Kidney epithelial cell (primary cell): ENCODE data around the gene EEF2K. TPM values are rescaled to one million over a fixed set of nuclear protein-coding genes. Genes with fewer than 3 reads are reported as not detected.

Experiments used
- DNase-seq: peaks from one replicate; pipeline ENCODE4 v3.0.0-alpha.2; 2010; ENCODE audit warnings: low read depth
- H3K27me3 ChIP-seq: 2 replicates; pipeline ENCODE4 v1.6.0; 2011; ENCODE audit warnings: low read length; ENCODE audit not compliant: control insufficient read depth, insufficient read depth
- H3K36me3 ChIP-seq: 2 replicates; pipeline ENCODE4 v1.5.1; 2011; ENCODE audit warnings: low read length; ENCODE audit not compliant: control insufficient read depth, insufficient read depth
- H3K4me3 ChIP-seq: 2 replicates; pipeline ENCODE4 v1.5.1; 2011; ENCODE audit warnings: low read depth, mild to moderate bottlenecking, control low read depth, low read length
- total RNA-seq: library from RNA; depleted of rRNA; stranded (reverse); fragments of >200 nt; gene quantifications from 2 replicates; pipeline ENCODE4 v1.2.3, GENCODE V29; 2015
- TF ChIP-seq, protein P1 (sequence below): IDR thresholded peaks from 2 replicates; pipeline ENCODE4 v1.5.1; 2011; ENCODE audit warnings: mild to moderate bottlenecking, moderate library complexity, low read length, control low read depth, inconsistent platforms; ENCODE audit not compliant: insufficient read depth, poor library complexity, severe bottlenecking

EEF2K gene
- total RNA-seq, 1 donor from 2014 or later: 6.8 TPM

DNA sequence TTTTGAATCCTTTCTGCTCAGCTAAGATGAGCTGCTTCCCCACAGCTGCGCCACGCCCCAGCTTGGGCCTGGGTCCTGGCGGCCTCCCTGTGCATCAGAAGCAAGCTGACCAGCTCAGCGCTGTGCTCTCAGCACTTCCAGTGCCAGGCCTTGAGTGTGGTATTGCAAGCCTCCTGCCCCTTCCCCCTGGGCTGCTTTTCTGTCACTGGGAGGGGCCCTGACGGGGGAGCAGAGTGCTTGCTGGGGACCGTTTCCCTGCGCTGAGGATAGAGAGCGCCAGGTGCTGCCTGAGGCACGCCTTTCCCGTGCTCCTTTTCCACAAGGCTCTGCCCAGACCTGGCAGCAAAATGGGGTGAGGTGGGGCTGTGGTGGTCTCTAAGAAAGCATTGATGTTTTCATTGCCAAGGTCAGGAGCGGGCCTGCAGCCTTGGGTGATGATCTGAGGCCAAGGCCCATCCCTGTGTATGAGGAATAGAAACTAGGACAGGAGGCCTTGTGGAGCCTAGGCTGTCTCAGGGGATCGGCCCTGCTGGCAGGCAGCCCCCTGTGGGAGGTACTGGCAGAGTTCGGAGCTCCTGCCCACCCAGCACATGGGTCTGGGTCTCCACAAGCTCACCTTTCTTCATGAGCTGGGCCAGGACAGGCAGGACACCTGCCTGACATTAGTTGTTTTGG, 120.8 kb downstream of the EEF2K start:
- peaks cover 2% of the 10 kb centered on the region for H3K36me3 ChIP-seq
- TF ChIP-seq, protein P1, sequence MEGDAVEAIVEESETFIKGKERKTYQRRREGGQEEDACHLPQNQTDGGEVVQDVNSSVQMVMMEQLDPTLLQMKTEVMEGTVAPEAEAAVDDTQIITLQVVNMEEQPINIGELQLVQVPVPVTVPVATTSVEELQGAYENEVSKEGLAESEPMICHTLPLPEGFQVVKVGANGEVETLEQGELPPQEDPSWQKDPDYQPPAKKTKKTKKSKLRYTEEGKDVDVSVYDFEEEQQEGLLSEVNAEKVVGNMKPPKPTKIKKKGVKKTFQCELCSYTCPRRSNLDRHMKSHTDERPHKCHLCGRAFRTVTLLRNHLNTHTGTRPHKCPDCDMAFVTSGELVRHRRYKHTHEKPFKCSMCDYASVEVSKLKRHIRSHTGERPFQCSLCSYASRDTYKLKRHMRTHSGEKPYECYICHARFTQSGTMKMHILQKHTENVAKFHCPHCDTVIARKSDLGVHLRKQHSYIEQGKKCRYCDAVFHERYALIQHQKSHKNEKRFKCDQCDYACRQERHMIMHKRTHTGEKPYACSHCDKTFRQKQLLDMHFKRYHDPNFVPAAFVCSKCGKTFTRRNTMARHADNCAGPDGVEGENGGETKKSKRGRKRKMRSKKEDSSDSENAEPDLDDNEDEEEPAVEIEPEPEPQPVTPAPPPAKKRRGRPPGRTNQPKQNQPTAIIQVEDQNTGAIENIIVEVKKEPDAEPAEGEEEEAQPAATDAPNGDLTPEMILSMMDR: no peak

DNA sequence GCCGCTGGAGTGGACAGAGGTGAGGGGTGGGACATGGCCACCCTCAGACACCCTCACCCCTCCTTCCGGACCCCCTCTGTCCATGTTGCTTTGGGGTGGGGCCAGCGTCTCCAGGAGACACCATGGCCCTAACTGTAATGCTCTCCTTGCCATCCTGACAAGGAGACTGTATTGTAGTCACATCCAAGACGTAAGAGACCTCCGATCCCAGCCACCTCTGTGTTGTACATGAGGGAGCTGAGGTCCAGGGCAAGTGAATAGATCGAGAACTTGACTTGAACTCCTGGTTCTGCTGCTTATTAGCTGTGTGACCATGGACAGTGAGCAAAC, 121.3 kb downstream of the EEF2K start:
- peaks cover 2% of the 10 kb centered on the region for H3K36me3 ChIP-seq
- DNase-seq: no peak
- no peak overlapping the region for H3K4me3 ChIP-seq
- TF ChIP-seq, protein P1: no peak
- H3K27me3 ChIP-seq: no peaks in the 10 kb centered on the region

More for the DNA sequence above, 120.8 kb downstream of the EEF2K start:
- DNase-seq: no peak
- Histone ChIP-seq H3K4me3 (no peak overlapping the region), H3K27me3 (no peaks in the 10 kb centered on the region)

DNA sequence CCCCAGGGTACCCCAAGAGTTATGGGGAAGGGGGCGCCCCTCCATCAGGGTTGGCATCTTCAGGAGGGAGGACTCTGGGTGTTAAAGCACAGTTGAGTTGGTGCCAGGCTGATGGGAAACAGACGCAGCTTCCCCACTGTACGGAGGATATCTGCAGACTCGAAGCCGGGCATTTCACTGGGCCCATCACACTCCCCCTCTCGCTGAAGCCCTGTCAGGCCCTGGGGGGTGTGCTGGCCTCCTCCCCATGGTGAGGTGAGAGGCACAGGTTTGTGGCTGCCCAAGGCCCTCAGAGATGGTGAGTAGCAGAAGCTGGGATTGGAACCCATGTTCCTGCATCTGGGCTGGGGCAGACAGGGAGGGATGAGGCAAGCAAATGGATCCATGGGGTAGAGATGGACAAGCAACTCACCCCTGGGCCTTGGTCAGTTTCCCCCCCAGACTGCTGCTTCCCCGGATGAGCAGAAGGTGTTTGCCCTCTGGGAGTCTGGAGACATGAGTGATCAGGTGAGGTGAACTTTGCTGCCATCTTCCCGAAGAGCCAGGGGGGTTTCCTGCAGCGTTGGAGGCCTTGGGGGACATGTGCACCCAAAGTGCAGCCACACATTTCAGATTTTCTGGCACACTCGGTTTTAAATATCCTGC, 122.1 kb downstream of the EEF2K start:
- no peak for DNase-seq
- no peak overlapping the region for H3K4me3 ChIP-seq
- TF ChIP-seq, protein P1: no peak
- H3K36me3 ChIP-seq: peaks cover 2% of the 10 kb centered on the region
- no peaks in the 10 kb centered on the region for H3K27me3 ChIP-seq

DNA sequence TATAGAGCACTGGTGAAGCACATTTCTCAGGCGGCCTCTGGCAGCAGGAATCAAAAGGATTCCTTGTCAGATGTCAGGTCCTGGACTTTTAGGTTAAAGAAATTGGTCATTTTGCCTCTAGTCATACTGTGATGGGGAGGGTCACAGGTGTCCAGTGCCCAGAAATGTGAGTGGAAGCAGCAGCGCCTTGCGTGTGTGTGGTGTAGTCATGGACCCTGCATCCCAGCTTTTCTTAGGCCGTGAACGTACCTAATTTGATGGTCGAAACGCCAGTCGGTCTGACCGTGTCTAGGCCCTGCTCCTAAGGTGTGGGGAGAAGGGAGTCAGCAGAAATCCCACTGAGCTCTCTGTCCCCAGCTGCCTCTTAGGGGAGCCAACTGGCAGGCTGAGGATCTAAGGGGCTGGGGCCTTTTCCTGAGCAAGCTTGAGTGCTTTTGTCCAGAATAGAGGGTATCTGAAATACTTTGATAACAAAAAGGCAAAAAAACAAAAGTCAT, 123.2 kb downstream of the EEF2K start:
- H3K36me3 ChIP-seq: peaks cover 2% of the 10 kb centered on the region
- DNase-seq: no peak
- no peaks in the 10 kb centered on the region for H3K27me3 ChIP-seq
- H3K4me3 ChIP-seq: no peak overlapping the region
- TF ChIP-seq, protein P1: no peak

- no peaks in the 10 kb centered on the region for H3K27me3 ChIP-seq
- H3K4me3 ChIP-seq: no peak overlapping the region
- no peak for DNase-seq
- TF ChIP-seq, protein P1: no peak
- no peaks in the 10 kb centered on the region for H3K36me3 ChIP-seq
Measured at GRCh38 chr16:22330326-22330725, 124.2 kb downstream of the EEF2K start.
